ENCODE data around the gene SIDT2. TPM values are rescaled to one million over a fixed set of nuclear protein-coding genes. Genes with fewer than 3 reads are reported as not detected.

Gene SIDT2
- total RNA-seq, 4 donors from 2014 or later: 63.4 to 101 (median 81.1) TPM

- no peak for TF ChIP-seq CTCF (IDR thresholded peaks at IDR 0.05)
- DNase-seq (ENCODE audit: low spot score) (no peak), ATAC-seq (ENCODE audit: low FRiP score) (peak; percentile 32)
Observed at GRCh38 chr11:117160826-117161225, 17.7 kb upstream of the SIDT2 start.

GRCh38 chr11:117166491-117166890 lies 12.1 kb upstream of the SIDT2 start:
- no peak for ATAC-seq (ENCODE audit: low FRiP score)

GRCh38 chr11:117169736-117170135 lies 8.8 kb upstream of the SIDT2 start:
- DNase-seq (ENCODE audit: low spot score) (no peak), ATAC-seq (ENCODE audit: low FRiP score) (no peak)
- TF ChIP-seq CTCF (IDR thresholded peaks at IDR 0.05): no peak

More at GRCh38 chr11:117166491-117166890, 12.1 kb upstream of the SIDT2 start:
- no peak for DNase-seq (ENCODE audit: low spot score)
- no peak for TF ChIP-seq CTCF (IDR thresholded peaks at IDR 0.05)

GRCh38 chr11:117170210-117170609 lies 8.3 kb upstream of the SIDT2 start:
- DNase-seq (ENCODE audit: low spot score) (no peak), ATAC-seq (ENCODE audit: low FRiP score) (no peak)
- no peak for TF ChIP-seq CTCF (IDR thresholded peaks at IDR 0.05)

GRCh38 chr11:117171007-117171403 lies 7.5 kb upstream of the SIDT2 start:
- no peak for TF ChIP-seq CTCF (IDR thresholded peaks at IDR 0.05)
- DNase-seq (ENCODE audit: low spot score): no peak
- ATAC-seq (ENCODE audit: low FRiP score): no peak

- DNase-seq (ENCODE audit: low spot score): no peak
- no peak for ATAC-seq (ENCODE audit: low FRiP score)
- TF ChIP-seq CTCF (IDR thresholded peaks at IDR 0.05): no peak
Observed at GRCh38 chr11:117171404-117172061, 7.0 kb upstream of the SIDT2 start.

GRCh38 chr11:117172724-117173421 lies 5.7 kb upstream of the SIDT2 start:
- ATAC-seq (ENCODE audit: low FRiP score): peak; percentile 77
- no peak for TF ChIP-seq CTCF (IDR thresholded peaks at IDR 0.05)

More at GRCh38 chr11:117172724-117173421, 5.7 kb upstream of the SIDT2 start:
- DNase-seq (ENCODE audit: low spot score): no peak

All from omental fat pad (tissue), 4 donors.